Omental fat pad (tissue), 4 donors: Measurements from ENCODE around the gene OSBPL10. TPM values are rescaled to one million over a fixed set of nuclear protein-coding genes. Genes with fewer than 3 reads are reported as not detected.

Experiments
- ATAC-seq: fragments of 150-250 bp; one replicate; pipeline ENCODE4 v1.9.1; 2016; ENCODE audit warnings: mild to moderate bottlenecking, moderate library complexity; ENCODE audit not compliant: low FRiP score
- DNase-seq: peaks from one replicate; pipeline ENCODE4 v3.0.0-alpha.2; 2019; ENCODE audit warnings: low spot score
- total RNA-seq, 4 donors: library from RNA; depleted of rRNA; stranded (reverse); fragments of >200 nt; gene quantifications; one replicate each; pipeline ENCODE4 v1.1.0, GENCODE V29; 2016
- TF ChIP-seq, protein P1 (sequence below), 3 donors: fragments of 450-650 bp; IDR thresholded peaks; one replicate each; pipeline ENCODE4 v1.5.1; 2016 to 2017; ENCODE audit warnings: antibody characterized with exemption in 3 of 3, mild to moderate bottlenecking in 3 of 3, moderate library complexity in 2 of 3

Gene OSBPL10
- total RNA-seq, 4 donors from 2014 or later = 6.3 to 67.1 (median 10.5) TPM

- no peak for DNase-seq
- no peak for ATAC-seq
- TF ChIP-seq, protein P1, sequence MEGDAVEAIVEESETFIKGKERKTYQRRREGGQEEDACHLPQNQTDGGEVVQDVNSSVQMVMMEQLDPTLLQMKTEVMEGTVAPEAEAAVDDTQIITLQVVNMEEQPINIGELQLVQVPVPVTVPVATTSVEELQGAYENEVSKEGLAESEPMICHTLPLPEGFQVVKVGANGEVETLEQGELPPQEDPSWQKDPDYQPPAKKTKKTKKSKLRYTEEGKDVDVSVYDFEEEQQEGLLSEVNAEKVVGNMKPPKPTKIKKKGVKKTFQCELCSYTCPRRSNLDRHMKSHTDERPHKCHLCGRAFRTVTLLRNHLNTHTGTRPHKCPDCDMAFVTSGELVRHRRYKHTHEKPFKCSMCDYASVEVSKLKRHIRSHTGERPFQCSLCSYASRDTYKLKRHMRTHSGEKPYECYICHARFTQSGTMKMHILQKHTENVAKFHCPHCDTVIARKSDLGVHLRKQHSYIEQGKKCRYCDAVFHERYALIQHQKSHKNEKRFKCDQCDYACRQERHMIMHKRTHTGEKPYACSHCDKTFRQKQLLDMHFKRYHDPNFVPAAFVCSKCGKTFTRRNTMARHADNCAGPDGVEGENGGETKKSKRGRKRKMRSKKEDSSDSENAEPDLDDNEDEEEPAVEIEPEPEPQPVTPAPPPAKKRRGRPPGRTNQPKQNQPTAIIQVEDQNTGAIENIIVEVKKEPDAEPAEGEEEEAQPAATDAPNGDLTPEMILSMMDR (IDR thresholded peaks at IDR 0.05) = no peak
These were observed 96.8 kb downstream of the OSBPL10 start for GRCh38 chr3:31884251-31884650.

DNA sequence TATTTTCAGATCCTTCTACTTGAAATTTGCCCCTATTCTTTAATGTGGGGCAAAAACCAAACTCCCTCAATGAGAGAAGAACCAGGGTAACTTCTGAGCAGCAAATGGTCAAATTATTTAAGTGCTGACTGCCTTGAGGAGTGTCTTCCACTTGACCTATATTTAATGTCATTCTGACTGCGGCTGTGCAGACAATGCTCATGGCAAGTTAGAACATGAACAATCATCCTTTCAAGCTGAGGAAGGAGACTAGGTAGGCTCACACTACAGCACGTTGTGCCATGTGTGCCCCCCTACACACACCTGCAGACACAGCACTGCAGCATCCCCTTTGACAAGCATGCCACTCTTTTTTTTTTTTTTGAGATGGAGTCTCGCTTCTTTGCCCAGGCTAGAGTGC, 98.2 kb downstream of the OSBPL10 start:
- ATAC-seq (no peak), DNase-seq (no peak)
- TF ChIP-seq, protein P1 (IDR thresholded peaks at IDR 0.05) = no peak

- TF ChIP-seq, protein P1 (IDR thresholded peaks at IDR 0.05) = no peak
- ATAC-seq = no peak
- DNase-seq = no peak
These were observed 98.6 kb downstream of the OSBPL10 start for GRCh38 chr3:31882431-31882830.

GRCh38 chr3:31880482-31881078, 100.5 kb downstream of the OSBPL10 start:
- ATAC-seq = no peak

GRCh38 chr3:31880020-31880419, 101.0 kb downstream of the OSBPL10 start:
- ATAC-seq = peak; percentile 49
- TF ChIP-seq, protein P1 (IDR thresholded peaks at IDR 0.05) = no peak

More at GRCh38 chr3:31880482-31881078, 100.5 kb downstream of the OSBPL10 start:
- TF ChIP-seq, protein P1 (IDR thresholded peaks at IDR 0.05) = no peak
- no peak for DNase-seq

DNA sequence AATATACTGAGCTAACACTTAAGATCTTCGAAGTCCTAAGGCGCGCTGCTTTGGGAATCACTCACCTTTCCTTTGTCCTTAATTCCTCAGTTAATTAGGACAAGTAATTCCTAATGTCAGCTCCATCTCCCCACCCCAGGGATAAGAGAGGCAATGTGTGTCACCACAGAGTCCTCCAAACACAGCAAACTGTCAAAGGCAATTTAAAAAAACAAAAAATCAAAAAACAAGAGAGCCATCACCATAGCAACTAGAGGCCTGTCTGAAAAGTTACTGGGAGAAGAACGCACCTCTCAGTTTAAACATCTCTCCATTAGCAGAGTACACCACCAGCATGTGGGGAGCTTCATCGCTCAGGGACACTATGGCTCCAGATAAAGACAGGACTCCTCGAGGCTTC, 101.7 kb downstream of the OSBPL10 start:
- TF ChIP-seq, protein P1 (IDR thresholded peaks at IDR 0.05) = no peak
- no peak for ATAC-seq

More at GRCh38 chr3:31880020-31880419, 101.0 kb downstream of the OSBPL10 start:
- no peak for DNase-seq

DNA sequence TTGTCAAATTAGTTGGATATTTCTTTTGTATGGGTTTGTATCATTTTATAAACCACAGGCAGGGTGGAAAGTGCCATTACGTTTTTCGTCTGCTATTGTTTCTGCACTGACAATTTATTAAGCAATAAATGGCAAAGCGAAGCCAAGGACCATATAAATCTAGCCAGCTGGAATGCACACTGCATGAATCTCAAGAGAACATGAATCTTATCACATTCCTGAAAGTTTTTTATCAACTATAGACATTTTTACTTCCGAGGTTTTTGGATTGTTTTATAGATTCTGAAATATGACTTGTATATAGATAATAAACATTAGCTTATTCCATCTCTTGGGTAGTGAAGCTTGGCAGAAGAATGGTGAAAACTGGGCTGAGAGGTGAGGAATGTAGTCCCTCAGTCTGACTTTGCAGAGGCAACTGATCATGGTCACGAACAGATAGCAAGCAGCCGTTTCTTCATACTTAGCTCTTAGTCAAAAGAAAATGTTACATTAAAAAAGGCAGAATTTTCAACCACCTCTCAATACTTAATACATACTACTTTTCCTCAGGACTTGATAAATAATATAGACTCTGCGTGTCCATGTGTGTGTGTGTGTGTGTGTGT, 102.7 kb downstream of the OSBPL10 start:
- ATAC-seq (peak; percentile 40), DNase-seq (no peak)
- TF ChIP-seq, protein P1 (IDR thresholded peaks at IDR 0.05) = no peak

More for the DNA sequence above, 101.7 kb downstream of the OSBPL10 start:
- DNase-seq = no peak
